HepG2 (cell line): Measurements from ENCODE around the gene DNMT3B. TPM values are rescaled to one million over a fixed set of nuclear protein-coding genes. Genes with fewer than 3 reads are reported as not detected.

ENCODE experiments used
- GMEB2 ChIP-seq: IDR thresholded peaks from 2 replicates; pipeline ENCODE4 v1.6.1; 2016; ENCODE audit warnings: missing biosample characterization, missing genetic modification reagents, low read depth
- HNRNPH1 ChIP-seq: fragments of 200-400 bp; formaldehyde crosslinking; optimal IDR thresholded peaks from 2 replicates; pipeline ENCODE3; 2017; ENCODE audit warnings: mild to moderate bottlenecking, low read depth, low read length
- NONO ChIP-seq, 2 experiments: fragments of 450-650 bp in 1 of 2; sonication (generic) in 1 of 2; formaldehyde crosslinking in 1 of 2; IDR thresholded peaks in 1 of 2; conservative IDR thresholded peaks in 1 of 2; 2 replicates each; pipeline versions ENCODE4 v1.6.1 to v1.8.0; 2017 to 2022; ENCODE audit warnings: mild to moderate bottlenecking in 1 of 2, missing genetic modification reagents in 1 of 2, moderate library complexity in 1 of 2
- POLR2AphosphoS2 ChIP-seq: IDR thresholded peaks from 2 replicates; pipeline ENCODE4 v1.6.1; 2011; ENCODE audit warnings: low read depth, low read length, improper control_type of control experiment
- RBM39 ChIP-seq: fragments of 200-400 bp; formaldehyde crosslinking; IDR thresholded peaks from one replicate; pipeline ENCODE4 v1.6.1; 2018; ENCODE audit warnings: antibody characterized with exemption, mild to moderate bottlenecking, low read depth, low read length; ENCODE audit not compliant: poor library complexity, severe bottlenecking
- RFXANK ChIP-seq: IDR thresholded peaks from 2 replicates; pipeline ENCODE4 v1.6.1; 2016
- SIN3B ChIP-seq: fragments of 150-350 bp; IDR thresholded peaks from 2 replicates; pipeline ENCODE4 v1.6.1; 2014; ENCODE audit warnings: low read length
- ZBTB2 ChIP-seq: sonication (generic); formaldehyde crosslinking; IDR thresholded peaks from 2 replicates; pipeline ENCODE4 v1.8.0; 2022; ENCODE audit warnings: low read depth, missing genetic modification reagents
- ZHX1 ChIP-seq: sonication (generic); formaldehyde crosslinking; IDR thresholded peaks from 2 replicates; pipeline ENCODE4 v1.8.1; 2022; ENCODE audit warnings: low read depth, mild to moderate bottlenecking, missing genetic modification reagents
- ZNF407 ChIP-seq: sonication (generic); formaldehyde crosslinking; IDR thresholded peaks from one replicate; pipeline ENCODE4 v1.5.1; 2020; ENCODE audit warnings: mild to moderate bottlenecking, missing genetic modification reagents; ENCODE audit errors: not compliant biosample characterization
- ZNF839 ChIP-seq: sonication (generic); formaldehyde crosslinking; IDR thresholded peaks from 2 replicates; pipeline ENCODE4 v1.4.0; 2020; ENCODE audit warnings: missing genetic modification reagents, mild to moderate bottlenecking, borderline replicate concordance
- ZSCAN22 ChIP-seq: sonication (generic); formaldehyde crosslinking; IDR thresholded peaks from 2 replicates; pipeline ENCODE4 v1.4.0; 2020; ENCODE audit warnings: mild to moderate bottlenecking, missing genetic modification reagents
- ZSCAN25 ChIP-seq: sonication (generic); formaldehyde crosslinking; IDR thresholded peaks from 2 replicates; pipeline ENCODE4 v1.8.0; 2022; ENCODE audit warnings: mild to moderate bottlenecking, missing genetic modification reagents
- polyA plus RNA-seq, 8 experiments: library from polyadenylated mRNA; depleted of rRNA in 3 of 8; stranded (reverse) in 7 of 8; unstranded in 1 of 8; fragments of >200 nt; fragmentation: Illumina TruSeq in 4 of 8; extraction: Trizol in 4 of 8; gene quantifications; 2 replicates each; pipeline versions ENCODE4 v1.2.1 to v1.2.3, GENCODE V29; 2011 to 2016; ENCODE audit warnings: low read depth in 4 of 8, missing spikeins in 1 of 8, mixed read lengths in 1 of 8; ENCODE audit not compliant: insufficient read depth in 1 of 8
- total RNA-seq, 5 experiments: library from RNA; depleted of rRNA; stranded (reverse); fragments of >200 nt; fragmentation: Illumina TruSeq; extraction: Trizol; gene quantifications; 2 replicates each; pipeline ENCODE4 v1.2.3, GENCODE V29; 2016; ENCODE audit warnings: low read depth in 1 of 5

DNMT3B gene
- total and polyA plus RNA-seq, 2 of the 13 experiments (the other 11 are each of a cell fraction or from before 2014, with no cell fraction given), result 3.8 to 13.9 TPM

- no peak for TF ChIP-seq ZNF407 (CRISPR knock-in tag)
- peak; percentile 88 for TF ChIP-seq ZBTB2 (CRISPR knock-in tag)
- TF ChIP-seq ZHX1 (CRISPR knock-in tag), result no peak
- no peak for TF ChIP-seq ZSCAN22
- no peak for TF ChIP-seq ZNF839
- no peak for TF ChIP-seq POLR2AphosphoS2
- TF ChIP-seq RFXANK (CRISPR knock-in tag), result no peak
- TF ChIP-seq GMEB2, result no peak
- 0 out of 2 replicates have a peak, but pooled peaks have one; percentile 28 for TF ChIP-seq SIN3B
- peak; percentile 52; the same call in 1 of the 2 replicates for TF ChIP-seq ZSCAN25
- TF ChIP-seq NONO (IDR thresholded peaks at IDR 0.05), result no peak
- TF ChIP-seq NONO (CRISPR knock-in tag; conservative IDR thresholded peaks at IDR 0.05), result peak; percentile 80
- no peak for TF ChIP-seq RBM39
- no peak for TF ChIP-seq HNRNPH1
Measured at GRCh38 chr20:32761831-32762753, at the start of gene DNMT3B (continued).
